ENCODE measurements around the gene CPEB4. TPM values are rescaled to one million over a fixed set of nuclear protein-coding genes. Genes with fewer than 3 reads are reported as not detected.

CPEB4 gene
- total RNA-seq, 1 experiment from 2014 or later: 86.7 TPM

DNA sequence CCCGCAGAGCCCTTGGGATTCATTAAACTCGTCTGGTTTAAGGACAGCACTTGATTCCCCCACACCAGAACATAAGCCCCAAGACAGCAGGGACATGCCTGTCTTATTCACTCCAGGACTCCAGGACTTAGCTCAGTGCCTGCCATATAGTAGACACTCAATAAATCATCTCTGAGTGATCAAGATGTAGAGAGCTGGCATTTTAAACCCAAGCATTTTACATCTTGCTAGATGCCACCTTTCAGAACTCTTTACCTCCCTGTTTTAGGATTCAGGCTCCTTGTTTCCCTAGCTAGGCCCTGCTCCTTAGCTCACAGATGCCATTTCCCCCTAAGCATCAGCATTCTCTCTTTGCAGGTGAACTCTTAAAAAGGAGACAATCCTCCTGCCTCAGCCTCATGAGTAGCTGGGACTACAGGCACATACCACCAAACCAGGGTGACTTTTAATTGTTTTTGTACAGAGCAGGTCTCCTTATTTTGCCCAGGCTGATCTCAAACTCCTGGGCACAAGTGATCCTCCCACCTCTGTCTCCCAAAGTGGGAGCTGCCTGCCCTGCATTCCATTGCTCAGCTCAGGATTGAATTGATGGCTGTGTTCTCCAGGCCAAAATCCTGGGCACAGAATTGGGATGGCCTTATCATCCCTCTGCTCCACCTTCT lies 32.0 kb upstream of the CPEB4 start:
- DNase-seq (ENCODE audit: unreplicated experiment): no peak
- BruUV-seq (replicated peaks): no TSS peak

DNA sequence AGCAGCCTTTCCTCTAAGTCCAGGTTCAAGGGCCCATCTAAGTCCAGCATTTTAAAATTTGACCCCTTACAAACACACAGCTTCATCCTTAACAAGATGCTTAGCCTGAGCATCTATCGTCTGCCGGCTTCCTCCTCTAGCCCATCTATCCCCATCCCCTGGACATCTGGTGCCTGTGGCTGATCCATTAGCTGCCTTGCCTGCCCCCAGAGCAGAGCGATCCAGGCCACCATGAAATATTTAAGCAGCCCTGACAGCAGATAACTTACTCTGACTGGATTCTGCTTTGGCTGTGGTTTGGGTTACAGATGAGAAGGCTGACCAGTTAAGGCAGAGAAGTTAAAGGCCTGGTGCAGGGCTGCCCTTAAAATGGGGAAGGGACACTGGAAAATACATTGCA lies 30.9 kb upstream of the CPEB4 start:
- H3K27me3 Mint-ChIP-seq (ENCODE audit: insufficient read depth, unreplicated experiment): no peaks in the 10 kb centered on the region
- H3K4me1 Mint-ChIP-seq (ENCODE audit: insufficient read depth, unreplicated experiment): peaks cover 27% of the 10 kb centered on the region
- no peak for DNase-seq (ENCODE audit: unreplicated experiment)
- TF ChIP-seq, protein P1, sequence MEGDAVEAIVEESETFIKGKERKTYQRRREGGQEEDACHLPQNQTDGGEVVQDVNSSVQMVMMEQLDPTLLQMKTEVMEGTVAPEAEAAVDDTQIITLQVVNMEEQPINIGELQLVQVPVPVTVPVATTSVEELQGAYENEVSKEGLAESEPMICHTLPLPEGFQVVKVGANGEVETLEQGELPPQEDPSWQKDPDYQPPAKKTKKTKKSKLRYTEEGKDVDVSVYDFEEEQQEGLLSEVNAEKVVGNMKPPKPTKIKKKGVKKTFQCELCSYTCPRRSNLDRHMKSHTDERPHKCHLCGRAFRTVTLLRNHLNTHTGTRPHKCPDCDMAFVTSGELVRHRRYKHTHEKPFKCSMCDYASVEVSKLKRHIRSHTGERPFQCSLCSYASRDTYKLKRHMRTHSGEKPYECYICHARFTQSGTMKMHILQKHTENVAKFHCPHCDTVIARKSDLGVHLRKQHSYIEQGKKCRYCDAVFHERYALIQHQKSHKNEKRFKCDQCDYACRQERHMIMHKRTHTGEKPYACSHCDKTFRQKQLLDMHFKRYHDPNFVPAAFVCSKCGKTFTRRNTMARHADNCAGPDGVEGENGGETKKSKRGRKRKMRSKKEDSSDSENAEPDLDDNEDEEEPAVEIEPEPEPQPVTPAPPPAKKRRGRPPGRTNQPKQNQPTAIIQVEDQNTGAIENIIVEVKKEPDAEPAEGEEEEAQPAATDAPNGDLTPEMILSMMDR (IDR thresholded peaks at IDR 0.05; ENCODE audit: unreplicated experiment): no peak
- no peak overlapping the region for H3K4me3 Mint-ChIP-seq (ENCODE audit: unreplicated experiment)
- no TSS peak for BruUV-seq (replicated peaks)
- ChIA-PET POLR2A (interaction anchor here (0.6 to 1.2 kb wide), 4 partner anchors 15 to 101 kb away, joined by 3 to 4 read pairs (median 4); no protein-coding TSS in a partner anchor), CTCF (no interaction called here)
- H3K9me3 Mint-ChIP-seq (ENCODE audit: unreplicated experiment): no peaks in the 10 kb centered on the region
- H3K27ac Mint-ChIP-seq (ENCODE audit: low read depth, unreplicated experiment): no peak overlapping the region
- H3K36me3 Mint-ChIP-seq (ENCODE audit: insufficient read depth, unreplicated experiment): no peaks in the 10 kb centered on the region
- intact Hi-C loops (cut with micrococcal nuclease): no loop called here

More for the DNA sequence above, 32.0 kb upstream of the CPEB4 start:
- ChIA-PET POLR2A (interaction anchor here (0.8 to 1.2 kb wide), 3 partner anchors 9 to 100 kb away, joined by 3 to 4 read pairs (median 3); no protein-coding TSS in a partner anchor), CTCF (interaction anchor here (0.6 to 1.1 kb wide), 3 partner anchors 12 to 90 kb away, joined by 3 to 4 read pairs (median 3); no protein-coding TSS in a partner anchor)
- no peaks in the 10 kb centered on the region for H3K27me3 Mint-ChIP-seq (ENCODE audit: insufficient read depth, unreplicated experiment)
- H3K9me3 Mint-ChIP-seq (ENCODE audit: unreplicated experiment): no peaks in the 10 kb centered on the region
- intact Hi-C loops (cut with micrococcal nuclease): no loop called here
- no peak overlapping the region for H3K4me3 Mint-ChIP-seq (ENCODE audit: unreplicated experiment)
- peak overlapping the region; percentile 50 for H3K27ac Mint-ChIP-seq (ENCODE audit: low read depth, unreplicated experiment)
- peaks cover 27% of the 10 kb centered on the region for H3K4me1 Mint-ChIP-seq (ENCODE audit: insufficient read depth, unreplicated experiment)
- no peaks in the 10 kb centered on the region for H3K36me3 Mint-ChIP-seq (ENCODE audit: insufficient read depth, unreplicated experiment)
- TF ChIP-seq, protein P1 (IDR thresholded peaks at IDR 0.05; ENCODE audit: unreplicated experiment): no peak

DNA sequence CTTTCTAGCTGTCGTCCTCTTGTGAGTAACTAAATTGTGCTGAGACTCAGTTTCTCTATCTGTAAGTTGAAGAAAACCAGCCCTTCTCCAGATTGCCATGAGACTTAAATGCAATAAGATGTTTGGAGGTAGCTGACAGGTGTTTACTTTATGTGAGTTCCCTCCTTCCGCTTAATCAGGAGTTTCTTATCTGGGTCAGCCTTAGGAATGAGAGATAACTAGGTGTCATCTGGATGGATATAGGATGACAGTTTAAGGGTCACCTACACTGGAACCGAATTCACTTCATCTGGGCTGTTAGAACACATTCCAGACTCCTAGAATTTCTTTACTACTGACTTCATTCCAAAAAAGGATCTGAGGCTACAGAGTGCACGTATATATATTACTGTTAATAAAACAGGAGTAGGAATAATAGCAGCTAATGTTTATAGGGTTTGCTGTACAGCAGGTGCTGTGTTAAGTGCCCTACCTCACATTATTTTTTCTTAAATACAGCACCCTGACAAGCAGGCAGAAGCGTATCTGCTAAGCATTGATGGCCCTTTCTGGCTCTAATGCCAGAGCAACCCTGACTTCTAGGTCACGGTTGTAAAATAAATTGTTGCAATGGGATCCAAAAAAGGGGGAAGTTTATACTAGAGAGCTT lies 30.0 kb upstream of the CPEB4 start:
- no peak for DNase-seq (ENCODE audit: unreplicated experiment)
- BruUV-seq (replicated peaks): no TSS peak
- ChIA-PET POLR2A (interaction anchor here (0.5 to 0.9 kb wide), 2 partner anchors 19 to 79 kb away, joined by 3 to 4 read pairs; no protein-coding TSS in a partner anchor), CTCF (interaction anchor here (0.6 to 1.8 kb wide), 3 partner anchors 12 to 68 kb away, joined by 4 to 7 read pairs (median 4); no protein-coding TSS in a partner anchor)
- Mint-ChIP-seq H3K4me1 (ENCODE audit: insufficient read depth, unreplicated experiment) (peaks cover 27% of the 10 kb centered on the region), H3K9me3 (ENCODE audit: unreplicated experiment) (no peaks in the 10 kb centered on the region), H3K4me3 (ENCODE audit: unreplicated experiment) (no peak overlapping the region), H3K27me3 (ENCODE audit: insufficient read depth, unreplicated experiment) (no peaks in the 10 kb centered on the region), H3K27ac (ENCODE audit: low read depth, unreplicated experiment) (no peak overlapping the region), H3K36me3 (ENCODE audit: insufficient read depth, unreplicated experiment) (no peaks in the 10 kb centered on the region)
- TF ChIP-seq, protein P1 (IDR thresholded peaks at IDR 0.05; ENCODE audit: unreplicated experiment): no peak
- intact Hi-C loops (cut with micrococcal nuclease): no loop called here

DNA sequence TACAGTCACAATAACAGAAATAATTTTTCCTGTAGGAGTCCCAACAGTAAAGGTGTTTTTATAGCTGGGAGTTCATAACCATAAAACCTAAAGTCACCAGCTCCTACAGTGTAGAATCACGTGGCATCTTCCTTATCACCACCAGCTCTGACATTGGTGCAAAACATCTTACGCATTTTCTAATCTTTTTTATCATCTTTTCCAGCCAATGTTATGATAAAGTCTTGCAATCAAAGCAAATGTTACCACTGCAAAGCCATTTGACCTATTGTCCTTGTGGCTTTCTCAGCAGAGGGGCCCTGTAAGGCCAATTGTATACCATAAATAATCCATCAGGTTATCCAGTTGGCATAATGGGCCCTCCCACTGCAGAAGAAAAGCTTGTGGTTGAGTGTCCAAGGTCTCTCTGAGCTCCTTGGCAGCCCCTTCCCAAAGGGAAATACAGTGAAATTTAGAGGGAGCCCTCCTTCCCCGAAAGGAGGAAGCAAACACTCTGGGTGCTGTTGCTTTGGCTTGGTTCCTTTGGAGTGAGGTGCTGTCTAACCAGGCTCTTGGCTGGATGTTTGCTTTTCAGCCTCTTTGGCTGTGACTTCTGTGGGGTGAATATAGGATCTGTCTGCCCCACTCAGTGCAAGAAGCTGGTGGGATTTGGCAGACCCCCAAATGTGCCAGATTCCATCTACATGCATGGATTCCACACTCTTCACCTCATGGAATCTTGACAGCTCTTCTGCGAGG lies 29.3 kb upstream of the CPEB4 start:
- TF ChIP-seq, protein P1 (IDR thresholded peaks at IDR 0.05; ENCODE audit: unreplicated experiment): no peak
- Mint-ChIP-seq H3K4me3 (ENCODE audit: unreplicated experiment) (no peak overlapping the region), H3K27ac (ENCODE audit: low read depth, unreplicated experiment) (no peak overlapping the region), H3K36me3 (ENCODE audit: insufficient read depth, unreplicated experiment) (no peaks in the 10 kb centered on the region), H3K27me3 (ENCODE audit: insufficient read depth, unreplicated experiment) (no peaks in the 10 kb centered on the region), H3K9me3 (ENCODE audit: unreplicated experiment) (no peaks in the 10 kb centered on the region), H3K4me1 (ENCODE audit: insufficient read depth, unreplicated experiment) (peaks cover 27% of the 10 kb centered on the region)
- CTCF ChIA-PET: interaction anchor here (0.6 to 1.8 kb wide), 3 partner anchors 13 to 67 kb away, joined by 4 to 7 read pairs (median 4); no protein-coding TSS in a partner anchor
- no TSS peak for BruUV-seq (replicated peaks)
- intact Hi-C loops (cut with micrococcal nuclease): no loop called here
- POLR2A ChIA-PET: interaction anchor here (0.6 to 1.4 kb wide), 2 partner anchors 26 to 29 kb away, joined by 4 to 6 read pairs; partner anchors contain the start of gene CPEB4
- DNase-seq (ENCODE audit: unreplicated experiment): no peak

All from MCF 10A (cell line).